HCT116 (cell line): ENCODE results near the gene SHISA3. TPM values are rescaled to one million over a fixed set of nuclear protein-coding genes. Genes with fewer than 3 reads are reported as not detected.

Source experiments
- ATAC-seq: fragments of 200-7000 bp; cut with Tn5 transposase; 2 replicates; pipeline ENCODE4 v1.9.1; 2020; ENCODE audit warnings: mild to moderate bottlenecking, moderate library complexity
- BruUV-seq: library from RNA; stranded (reverse); fragments of 400-500 nt; replicated peaks from 2 replicates; lab custom pipeline; 2021; lab: Mats Ljungman, UMichigan
- CTCF ChIA-PET: fragments of 300-600 bp; sonication (Branson Sonifier 250); formaldehyde crosslinking; loops from one replicate; lab custom pipeline; 2021; ENCODE audit warnings: antibody characterized with exemption; lab: Charles Lee
- POLR2A ChIA-PET: fragments of 300-600, 350-600 bp; sonication (Branson Sonifier 250); formaldehyde crosslinking; loops from one replicate; lab custom pipeline; 2021; ENCODE audit warnings: antibody characterized with exemption; lab: Charles Lee
- RAD21 ChIA-PET, 2 experiments: fragments of 300-600 bp; sonication (Branson Sonifier 250); formaldehyde crosslinking; loops; one replicate each; lab custom pipeline; 2023; ENCODE audit warnings: low total read pairs in 2 of 2; ENCODE audit not compliant: uncharacterized antibody in 2 of 2, unreplicated experiment in 2 of 2, low non-redundant PET in 1 of 2; lab: Charles Lee
- DNase-seq: peaks from one replicate; pipeline ENCODE4 v3.0.0-alpha.2; 2010; ENCODE audit warnings: low read depth, low spot score
- H2AFZ ChIP-seq: fragments of 200-600 bp; shearing (Covaris generic), sonication (generic); 2 replicates; pipeline ENCODE4 v1.6.1; 2017; ENCODE audit warnings: low read depth, mixed run types, mixed read lengths, antibody characterized with exemption, low read length; ENCODE audit not compliant: poor library complexity, severe bottlenecking
- H3K27ac ChIP-seq: 2 replicates; pipeline ENCODE4 v1.5.1; 2012; ENCODE audit warnings: low read depth, low read length
- H3K27me3 ChIP-seq: fragments of 200-600 bp; sonication (generic); 2 replicates; pipeline ENCODE4 v1.6.1; 2016; ENCODE audit warnings: mixed run types, low read length, mixed read lengths; ENCODE audit not compliant: insufficient read depth
- H3K36me3 ChIP-seq, 2 experiments: fragments of 200-500 bp in 1 of 2; fragments of 200-600 bp in 1 of 2; sonication (Bioruptor generic) in 1 of 2; sonication (generic) in 1 of 2; 2 replicates each; pipeline versions ENCODE4 v1.5.1 to v1.6.1; 2014 to 2016; ENCODE audit warnings: low read length in 2 of 2, inconsistent platforms in 1 of 2, mixed read lengths in 1 of 2, mixed run types in 1 of 2; ENCODE audit not compliant: insufficient read depth in 2 of 2, control insufficient read depth in 1 of 2
- H3K4me1 ChIP-seq, 2 experiments: fragments of 200-600 bp in 1 of 2; sonication (generic) in 1 of 2; 2 replicates each; pipeline versions ENCODE4 v1.5.1 to v1.6.1; 2012 to 2017; ENCODE audit warnings: low read length in 2 of 2, inconsistent platforms in 1 of 2, mild to moderate bottlenecking in 1 of 2, mixed read lengths in 1 of 2, mixed run types in 1 of 2, moderate library complexity in 1 of 2; ENCODE audit not compliant: insufficient read depth in 2 of 2, control insufficient read depth in 1 of 2
- H3K4me2 ChIP-seq: fragments of 200-600 bp; sonication (generic); 2 replicates; pipeline ENCODE4 v1.6.1; 2017; ENCODE audit warnings: mixed run types, low read length, mixed read lengths
- H3K4me3 ChIP-seq, 2 experiments: fragments of 200-600 bp in 1 of 2; sonication (generic) in 1 of 2; replicated peaks in 1 of 2; 2 replicates each; pipeline ENCODE4 v1.5.1; 2011 to 2016; ENCODE audit warnings: low read length in 2 of 2, control low read depth in 1 of 2, low read depth in 1 of 2, mild to moderate bottlenecking in 1 of 2, mixed read lengths in 1 of 2, mixed run types in 1 of 2
- H3K79me2 ChIP-seq: fragments of 200-600 bp; sonication (generic); 2 replicates; pipeline ENCODE4 v1.6.1; 2017; ENCODE audit warnings: mild to moderate bottlenecking, mixed run types, low read length, moderate library complexity, mixed read lengths; ENCODE audit not compliant: insufficient read depth
- H3K9ac ChIP-seq: fragments of 200-600 bp; sonication (generic); 2 replicates; pipeline ENCODE4 v1.6.1; 2016; ENCODE audit warnings: low read length, mixed read lengths
- H3K9me2 ChIP-seq: fragments of 200-600 bp; sonication (generic), shearing (Covaris generic); 2 replicates; pipeline ENCODE4 v1.6.1; 2017; ENCODE audit warnings: mixed run types, mild to moderate bottlenecking, moderate library complexity; ENCODE audit not compliant: insufficient read depth
- H3K9me3 ChIP-seq, 2 experiments: fragments of 200-500 bp in 1 of 2; fragments of 200-600 bp in 1 of 2; sonication (Bioruptor generic) in 1 of 2; sonication (generic) in 1 of 2; 2 replicates each; pipeline ENCODE4 v1.6.1; 2014 to 2017; ENCODE audit warnings: low read length in 2 of 2, mixed read lengths in 2 of 2, inconsistent platforms in 1 of 2, low read depth in 1 of 2, mild to moderate bottlenecking in 1 of 2, mixed run types in 1 of 2, moderate library complexity in 1 of 2; ENCODE audit not compliant: control insufficient read depth in 1 of 2, insufficient read depth in 1 of 2
- H4K20me1 ChIP-seq: fragments of 200-600 bp; sonication (generic), shearing (Covaris generic); 2 replicates; pipeline ENCODE4 v1.6.1; 2017; ENCODE audit warnings: mixed run types, mild to moderate bottlenecking, moderate library complexity; ENCODE audit not compliant: insufficient read depth
- CTCF ChIP-seq, 3 experiments: fragments of 200-600 bp in 1 of 3; sonication (generic) in 1 of 3; IDR thresholded peaks in 2 of 3; conservative IDR thresholded peaks in 1 of 3; 2 replicates each; pipeline ENCODE4 v1.5.1; 2012 to 2017; ENCODE audit warnings: low read depth in 2 of 3, low read length in 2 of 3, antibody characterized with exemption in 1 of 3, borderline replicate concordance in 1 of 3, control low read depth in 1 of 3, mild to moderate bottlenecking in 1 of 3, mixed read lengths in 1 of 3, mixed run types in 1 of 3, moderate library complexity in 1 of 3; ENCODE audit not compliant: insufficient read depth in 1 of 3
- ELF1 ChIP-seq: IDR thresholded peaks from 2 replicates; pipeline ENCODE4 v1.6.1; 2012; ENCODE audit warnings: low read depth, borderline replicate concordance
- EZH2 ChIP-seq: fragments of 200-600 bp; sonication (generic); IDR thresholded peaks from 2 replicates; pipeline ENCODE4 v1.6.1; 2017; ENCODE audit warnings: antibody characterized with exemption, mixed run types
- SRF ChIP-seq: IDR thresholded peaks from 2 replicates; pipeline ENCODE4 v1.6.1; 2012; ENCODE audit warnings: low read depth
- intact Hi-C: fragments of 100-400 bp; cut with micrococcal nuclease; formaldehyde crosslinking; loops from 2 replicates; pipeline ENCODE4 v1.10.0; 2022
- total RNA-seq: library from RNA; stranded (reverse); gene quantifications from one replicate; pipeline ENCODE4 v1.2.1, GENCODE V29; 2021; ENCODE audit not compliant: unreplicated experiment

The SHISA3 gene
- total RNA-seq, 1 experiment from 2014 or later: not detected

DNA sequence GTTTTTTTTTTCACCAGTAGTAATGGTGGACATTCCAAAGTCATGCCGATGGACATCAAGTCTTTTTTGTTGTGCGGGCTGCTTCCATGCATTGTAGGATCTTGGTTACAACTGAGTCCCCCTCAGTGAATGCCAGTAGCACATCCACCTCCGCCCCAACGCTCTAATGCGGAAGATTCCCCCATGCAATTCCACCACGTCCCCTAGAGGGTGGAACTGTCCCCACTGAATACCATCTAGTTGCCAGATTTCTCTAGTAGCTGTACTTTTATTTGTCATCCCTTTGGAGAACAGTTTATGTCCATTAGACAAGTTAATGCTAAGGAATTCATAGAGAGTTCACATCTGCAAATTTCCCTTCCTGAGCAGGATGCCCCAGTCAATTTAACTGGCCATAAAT is 6.7 kb downstream of the SHISA3 start:
- ChIA-PET RAD21 (no interaction called here), POLR2A (no interaction called here), CTCF (no interaction called here)
- Histone ChIP-seq H3K9me2 (no peaks in the 10 kb centered on the region), H3K4me2 (no peak overlapping the region), H4K20me1 (no peaks in the 10 kb centered on the region), H3K9ac (no peak overlapping the region), H3K79me2 (no peaks in the 10 kb centered on the region), H3K27ac (no peak overlapping the region), H3K9me3 (no peaks in the 10 kb centered on the region), H3K4me1 (no peaks in the 10 kb centered on the region), H3K4me3 (no peak overlapping the region), H3K36me3 (no peaks in the 10 kb centered on the region), H2AFZ (no peak overlapping the region), H3K27me3 (no peaks in the 10 kb centered on the region; the same call in 1 of the 2 replicates)
- intact Hi-C loops: no loop called here
- DNase-seq (no peak), ATAC-seq (peak; percentile 46; the same call in 1 of the 2 replicates)
- TF ChIP-seq EZH2 (no peak), CTCF (IDR thresholded peaks at IDR 0.05 in 2 of 3, conservative IDR thresholded peaks at IDR 0.05 in 1 of 3; ENCODE audit: borderline replicate concordance in 1 of 3, insufficient read depth in 1 of 3, low read depth in 2 of 3, low read length in 2 of 3) (peak in 2 of 3 experiments; percentile 33 to 46; a peak in 3 of 6 replicates)
- no TSS peak for BruUV-seq

- DNase-seq (no peak), ATAC-seq (no peak)
- BruUV-seq: no TSS peak
- TF ChIP-seq SRF: no peak
- no peak for TF ChIP-seq EZH2
- TF ChIP-seq ELF1: no peak
- no peaks in the 10 kb centered on the region for H3K9me3 ChIP-seq
- H3K27me3 ChIP-seq: no peaks in the 10 kb centered on the region; the same call in 1 of the 2 replicates
- POLR2A ChIA-PET: no interaction called here
- no peak overlapping the region for H2AFZ ChIP-seq
- H3K4me1 ChIP-seq: no peaks in the 10 kb centered on the region
- CTCF ChIA-PET: no interaction called here
- H4K20me1 ChIP-seq: no peaks in the 10 kb centered on the region
- H3K36me3 ChIP-seq: no peaks in the 10 kb centered on the region
- H3K9me2 ChIP-seq: no peaks in the 10 kb centered on the region
- no peak overlapping the region for H3K4me2 ChIP-seq
- H3K27ac ChIP-seq: no peak overlapping the region
- RAD21 ChIA-PET: no interaction called here
- H3K79me2 ChIP-seq: no peaks in the 10 kb centered on the region
- H3K9ac ChIP-seq: no peak overlapping the region
- H3K4me3 ChIP-seq: no peak overlapping the region
- intact Hi-C loops: no loop called here
These were observed 13.2 kb downstream of the SHISA3 start for GRCh38 chr4:42410446-42410845.
